ENCODE results near the gene GSK3B. TPM values are rescaled to one million over a fixed set of nuclear protein-coding genes. Genes with fewer than 3 reads are reported as not detected.

The GSK3B gene
- total and polyA plus RNA-seq, 2 donors (not counting 3 experiments of a cell fraction or from before 2014, with no cell fraction given): 22.1 to 50.1 TPM

GRCh38 chr3:119885746-119886530, 208.3 kb downstream of the GSK3B start:
- BruUV-seq (replicated peaks): no TSS peak
- Histone ChIP-seq H2AFZ (ENCODE audit: low read depth, low read length) (no peak overlapping the region), H3K4me1 (ENCODE audit: control insufficient read depth, extremely low read depth, insufficient read depth, low read length) (no peaks in the 10 kb centered on the region), H3K27me3 (ENCODE audit: control insufficient read depth in 2 of 2, insufficient read depth in 2 of 2, low read length in 2 of 2) (no peaks in the 10 kb centered on the region), H3K4me3 (replicated peaks in 1 of 3; ENCODE audit: insufficient read depth in 1 of 3, low read depth in 1 of 3, low read length in 3 of 3) (no peak overlapping the region), H3K36me3 (ENCODE audit: control insufficient read depth in 2 of 2, extremely low read depth in 1 of 2, insufficient read depth in 2 of 2, low read length in 2 of 2) (peaks cover under 1 to 4% of the 10 kb centered on the region in 2 experiments), H3K9ac (replicated peaks; ENCODE audit: extremely low read depth, insufficient read depth, low read length) (no peak overlapping the region), H3K4me2 (ENCODE audit: insufficient read depth, low read length) (no peak overlapping the region), H4K20me1 (replicated peaks; ENCODE audit: control insufficient read depth, extremely low read depth, insufficient read depth, low read length) (no peaks in the 10 kb centered on the region), H3K27ac (ENCODE audit: insufficient read depth, low read depth, low read length) (no peak overlapping the region), H3K79me2 (ENCODE audit: control insufficient read depth, insufficient read depth, low read length) (peaks cover 2% of the 10 kb centered on the region), H3K9me1 (replicated peaks; ENCODE audit: control insufficient read depth, extremely low read depth, insufficient read depth, low read length) (no peaks in the 10 kb centered on the region), H3K9me3 (replicated peaks; ENCODE audit: control insufficient read depth, insufficient read depth, low read length) (no peaks in the 10 kb centered on the region)
- DNase-seq (ENCODE audit: low read depth, low spot score) (no peak), FAIRE-seq (no peak)
- TF ChIP-seq POLR2A (IDR thresholded peaks at IDR 0.05; ENCODE audit: low read depth, low read length) (no peak), MYC (IDR thresholded peaks at IDR 0.05; ENCODE audit: low read depth, low read length) (no peak)
- dilution Hi-C loops (cut with MboI; ENCODE audit: extremely low pct_ligation_motif_present, low sequenced_read_pairs): no loop called here
- CTCF ChIA-PET: no interaction called here
- POLR2A ChIA-PET: no interaction called here
- intact Hi-C loops (cut with micrococcal nuclease): no loop called here

- POLR2A ChIA-PET: no interaction called here
- H3K27me3 ChIP-seq (ENCODE audit: control insufficient read depth in 2 of 2, insufficient read depth in 2 of 2, low read length in 2 of 2): no peaks in the 10 kb centered on the region
- no peak for DNase-seq (ENCODE audit: low read depth, low spot score)
- no peaks in the 10 kb centered on the region for H4K20me1 ChIP-seq (replicated peaks; ENCODE audit: control insufficient read depth, extremely low read depth, insufficient read depth, low read length)
- intact Hi-C loops (cut with micrococcal nuclease): no loop called here
- H3K9me1 ChIP-seq (replicated peaks; ENCODE audit: control insufficient read depth, extremely low read depth, insufficient read depth, low read length): no peaks in the 10 kb centered on the region
- no peak for FAIRE-seq
- no peaks in the 10 kb centered on the region for H3K9me3 ChIP-seq (replicated peaks; ENCODE audit: control insufficient read depth, insufficient read depth, low read length)
- no peak overlapping the region for H3K4me2 ChIP-seq (ENCODE audit: insufficient read depth, low read length)
- H3K79me2 ChIP-seq (ENCODE audit: control insufficient read depth, insufficient read depth, low read length): peaks cover 2% of the 10 kb centered on the region
- peaks cover 4% of the 10 kb centered on the region in 2 experiments for H3K36me3 ChIP-seq (ENCODE audit: control insufficient read depth in 2 of 2, extremely low read depth in 1 of 2, insufficient read depth in 2 of 2, low read length in 2 of 2)
- CTCF ChIA-PET: interaction anchor here (1.0 to 2.1 kb wide), 2 partner anchors 8 to 64 kb away, joined by 3 to 14 read pairs; no protein-coding TSS in a partner anchor
- no peak overlapping the region for H3K9ac ChIP-seq (replicated peaks; ENCODE audit: extremely low read depth, insufficient read depth, low read length)
- H3K4me1 ChIP-seq (ENCODE audit: control insufficient read depth, extremely low read depth, insufficient read depth, low read length): no peaks in the 10 kb centered on the region
- H3K4me3 ChIP-seq (replicated peaks in 1 of 3; ENCODE audit: insufficient read depth in 1 of 3, low read depth in 1 of 3, low read length in 3 of 3): no peak overlapping the region
- no peak overlapping the region for H3K27ac ChIP-seq (ENCODE audit: insufficient read depth, low read depth, low read length)
- no peak overlapping the region for H2AFZ ChIP-seq (ENCODE audit: low read depth, low read length)
- dilution Hi-C loops (cut with MboI; ENCODE audit: extremely low pct_ligation_motif_present, low sequenced_read_pairs): no loop called here
- BruUV-seq (replicated peaks): no TSS peak
- TF ChIP-seq MYC (IDR thresholded peaks at IDR 0.05; ENCODE audit: low read depth, low read length) (no peak), FOS (IDR thresholded peaks at IDR 0.05; ENCODE audit: borderline replicate concordance, insufficient read depth, low read length) (no peak), GATA2 (IDR thresholded peaks at IDR 0.05; ENCODE audit: insufficient read depth, insufficient read length, low read depth, low read length) (no peak), POLR2A (IDR thresholded peaks at IDR 0.05; ENCODE audit: low read depth, low read length) (no peak), EZH2 (IDR thresholded peaks at IDR 0.05; ENCODE audit: borderline replicate concordance, low read depth, low read length, severe bottlenecking) (no peak), JUN (IDR thresholded peaks at IDR 0.05; ENCODE audit: borderline replicate concordance, insufficient read depth, insufficient read length, low read depth) (no peak), POLR2AphosphoS5 (IDR thresholded peaks at IDR 0.05; ENCODE audit: insufficient read depth, low read depth, low read length) (no peak)
- TF ChIP-seq, protein P1, sequence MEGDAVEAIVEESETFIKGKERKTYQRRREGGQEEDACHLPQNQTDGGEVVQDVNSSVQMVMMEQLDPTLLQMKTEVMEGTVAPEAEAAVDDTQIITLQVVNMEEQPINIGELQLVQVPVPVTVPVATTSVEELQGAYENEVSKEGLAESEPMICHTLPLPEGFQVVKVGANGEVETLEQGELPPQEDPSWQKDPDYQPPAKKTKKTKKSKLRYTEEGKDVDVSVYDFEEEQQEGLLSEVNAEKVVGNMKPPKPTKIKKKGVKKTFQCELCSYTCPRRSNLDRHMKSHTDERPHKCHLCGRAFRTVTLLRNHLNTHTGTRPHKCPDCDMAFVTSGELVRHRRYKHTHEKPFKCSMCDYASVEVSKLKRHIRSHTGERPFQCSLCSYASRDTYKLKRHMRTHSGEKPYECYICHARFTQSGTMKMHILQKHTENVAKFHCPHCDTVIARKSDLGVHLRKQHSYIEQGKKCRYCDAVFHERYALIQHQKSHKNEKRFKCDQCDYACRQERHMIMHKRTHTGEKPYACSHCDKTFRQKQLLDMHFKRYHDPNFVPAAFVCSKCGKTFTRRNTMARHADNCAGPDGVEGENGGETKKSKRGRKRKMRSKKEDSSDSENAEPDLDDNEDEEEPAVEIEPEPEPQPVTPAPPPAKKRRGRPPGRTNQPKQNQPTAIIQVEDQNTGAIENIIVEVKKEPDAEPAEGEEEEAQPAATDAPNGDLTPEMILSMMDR (IDR thresholded peaks at IDR 0.05; ENCODE audit: extremely low read depth in 1 of 2, insufficient read depth in 1 of 2, low read depth in 1 of 2, low read length in 2 of 2): no peak
- TF ChIP-seq, protein P2, sequence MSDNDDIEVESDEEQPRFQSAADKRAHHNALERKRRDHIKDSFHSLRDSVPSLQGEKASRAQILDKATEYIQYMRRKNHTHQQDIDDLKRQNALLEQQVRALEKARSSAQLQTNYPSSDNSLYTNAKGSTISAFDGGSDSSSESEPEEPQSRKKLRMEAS (IDR thresholded peaks at IDR 0.05; ENCODE audit: insufficient read depth, insufficient read length): no peak
Measured at GRCh38 chr3:119884161-119884557, 210.1 kb downstream of the GSK3B start.
